Fibroblast of lung (primary cell): Measurements from ENCODE around the gene SAYSD1. TPM values are rescaled to one million over a fixed set of nuclear protein-coding genes. Genes with fewer than 3 reads are reported as not detected.

Experiments used
- DNase-seq, 2 donors: peaks; one replicate each; pipeline versions ENCODE4 v3.0.0 to v3.0.0-alpha.2; 2010; ENCODE audit warnings: low read depth in 2 of 2
- H2AFZ ChIP-seq: 2 replicates; pipeline ENCODE4 v1.5.1; 2012; ENCODE audit warnings: low read length, control low read depth, inconsistent platforms
- H3K27ac ChIP-seq: 2 replicates; pipeline ENCODE4 v1.5.1; 2011; ENCODE audit warnings: low read length, control low read depth; ENCODE audit not compliant: insufficient read depth
- H3K27me3 ChIP-seq: 2 replicates; pipeline ENCODE4 v1.5.1; 2011; ENCODE audit warnings: mild to moderate bottlenecking, low read length; ENCODE audit not compliant: control insufficient read depth, insufficient read depth
- H3K36me3 ChIP-seq: 2 replicates; pipeline ENCODE4 v1.5.1; 2011; ENCODE audit warnings: low read length; ENCODE audit not compliant: control insufficient read depth, insufficient read depth
- H3K4me1 ChIP-seq: 2 replicates; pipeline ENCODE4 v1.5.1; 2011; ENCODE audit warnings: low read length; ENCODE audit not compliant: control insufficient read depth, insufficient read depth; ENCODE audit errors: extremely low read depth
- H3K4me2 ChIP-seq: 2 replicates; pipeline ENCODE4 v1.5.1; 2011; ENCODE audit warnings: low read length, control low read depth; ENCODE audit not compliant: insufficient read depth; ENCODE audit errors: extremely low read depth
- H3K4me3 ChIP-seq, 4 experiments: fragments of 200-600 bp in 1 of 4; sonication (generic) in 1 of 4; replicated peaks in 1 of 4; 2 replicates each; pipeline ENCODE4 v1.5.1; 2011 to 2016; ENCODE audit warnings: low read length in 4 of 4, low read depth in 3 of 4, mild to moderate bottlenecking in 3 of 4, control low read depth in 2 of 4, inconsistent platforms in 1 of 4, mixed read lengths in 1 of 4; ENCODE audit not compliant: insufficient read depth in 1 of 4; ENCODE audit errors: control extremely low read depth in 1 of 4
- H3K79me2 ChIP-seq: 2 replicates; pipeline ENCODE4 v1.5.1; 2012; ENCODE audit warnings: mild to moderate bottlenecking, low read length, inconsistent platforms; ENCODE audit not compliant: control insufficient read depth, insufficient read depth
- H3K9ac ChIP-seq: 2 replicates; pipeline ENCODE4 v1.5.1; 2011; ENCODE audit warnings: mild to moderate bottlenecking, low read length, control low read depth; ENCODE audit not compliant: insufficient read depth
- H3K9me3 ChIP-seq: 2 replicates; pipeline ENCODE4 v1.5.1; 2012; ENCODE audit warnings: low read depth, low read length; ENCODE audit not compliant: control insufficient read depth, insufficient read depth
- H4K20me1 ChIP-seq: 2 replicates; pipeline ENCODE4 v1.5.1; 2011; ENCODE audit warnings: low read length; ENCODE audit not compliant: control insufficient read depth, insufficient read depth; ENCODE audit errors: extremely low read depth
- EZH2 ChIP-seq: IDR thresholded peaks from 2 replicates; pipeline ENCODE4 v1.5.1; 2012; ENCODE audit warnings: low read length, control low read depth, mild to moderate bottlenecking; ENCODE audit errors: missing control alignments
- polyA plus RNA-seq, 2 donors: library from polyadenylated mRNA; depleted of rRNA in 1 of 2; stranded (reverse) in 1 of 2; unstranded in 1 of 2; fragments of >200 nt; gene quantifications; 2 replicates each; pipeline ENCODE4 v1.2.1, GENCODE V29; 2011 to 2012; ENCODE audit warnings: missing spikeins in 1 of 2
- total RNA-seq: library from RNA; depleted of rRNA; stranded (reverse); fragments of >200 nt; gene quantifications from 2 replicates; pipeline ENCODE4 v1.2.1, GENCODE V29; 2014
- TF ChIP-seq, protein P1 (sequence below), 2 donors: IDR thresholded peaks in 1 of 2; conservative IDR thresholded peaks in 1 of 2; 1 replicate in 1 of 2; 2 replicates in 1 of 2; pipeline ENCODE4 v1.5.1; 2011 to 2012; ENCODE audit warnings: low read length in 2 of 2, control low read depth in 1 of 2, inconsistent platforms in 1 of 2, low read depth in 1 of 2, mild to moderate bottlenecking in 1 of 2

Gene SAYSD1
- total and polyA plus RNA-seq, 2 donors (not counting 1 experiment from before 2014, with no cell fraction given) = 11.9 to 13.9 TPM

DNA sequence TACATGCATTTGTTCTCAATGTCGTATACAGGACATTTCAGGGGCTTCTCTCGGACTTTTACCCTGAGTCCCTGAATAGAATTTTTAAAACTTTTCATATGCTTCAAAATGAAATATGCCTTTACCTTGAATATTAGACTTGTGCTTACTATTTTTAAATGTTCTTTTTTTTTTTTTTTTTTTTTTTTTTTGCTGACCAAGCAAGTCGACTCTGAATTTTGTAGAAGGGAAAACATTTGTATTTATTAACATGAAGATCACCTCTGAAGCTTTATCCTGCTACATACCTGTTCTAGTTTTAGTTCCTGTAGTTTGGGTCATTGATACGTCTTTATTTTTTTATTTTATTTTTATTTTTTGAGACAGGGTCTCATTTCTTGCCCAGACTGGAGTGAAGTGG lies 39.7 kb upstream of the SAYSD1 start:
- DNase-seq = no peak
- H3K36me3 ChIP-seq = no peaks in the 10 kb centered on the region
- H4K20me1 ChIP-seq = no peaks in the 10 kb centered on the region
- no peaks in the 10 kb centered on the region for H3K79me2 ChIP-seq
- H3K4me2 ChIP-seq = no peak overlapping the region
- H3K9ac ChIP-seq = no peak overlapping the region
- H2AFZ ChIP-seq = no peak overlapping the region
- no peaks in the 10 kb centered on the region for H3K27me3 ChIP-seq
- H3K9me3 ChIP-seq = no peaks in the 10 kb centered on the region
- TF ChIP-seq EZH2 = no peak
- TF ChIP-seq, protein P1, sequence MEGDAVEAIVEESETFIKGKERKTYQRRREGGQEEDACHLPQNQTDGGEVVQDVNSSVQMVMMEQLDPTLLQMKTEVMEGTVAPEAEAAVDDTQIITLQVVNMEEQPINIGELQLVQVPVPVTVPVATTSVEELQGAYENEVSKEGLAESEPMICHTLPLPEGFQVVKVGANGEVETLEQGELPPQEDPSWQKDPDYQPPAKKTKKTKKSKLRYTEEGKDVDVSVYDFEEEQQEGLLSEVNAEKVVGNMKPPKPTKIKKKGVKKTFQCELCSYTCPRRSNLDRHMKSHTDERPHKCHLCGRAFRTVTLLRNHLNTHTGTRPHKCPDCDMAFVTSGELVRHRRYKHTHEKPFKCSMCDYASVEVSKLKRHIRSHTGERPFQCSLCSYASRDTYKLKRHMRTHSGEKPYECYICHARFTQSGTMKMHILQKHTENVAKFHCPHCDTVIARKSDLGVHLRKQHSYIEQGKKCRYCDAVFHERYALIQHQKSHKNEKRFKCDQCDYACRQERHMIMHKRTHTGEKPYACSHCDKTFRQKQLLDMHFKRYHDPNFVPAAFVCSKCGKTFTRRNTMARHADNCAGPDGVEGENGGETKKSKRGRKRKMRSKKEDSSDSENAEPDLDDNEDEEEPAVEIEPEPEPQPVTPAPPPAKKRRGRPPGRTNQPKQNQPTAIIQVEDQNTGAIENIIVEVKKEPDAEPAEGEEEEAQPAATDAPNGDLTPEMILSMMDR (conservative IDR thresholded peaks at IDR 0.05 in 1 of 2, IDR thresholded peaks at IDR 0.05 in 1 of 2; ENCODE audit: low read depth in 1 of 2, low read length in 2 of 2) = no peak
- H3K27ac ChIP-seq = no peak overlapping the region
- no peaks in the 10 kb centered on the region for H3K4me1 ChIP-seq
- no peak overlapping the region for H3K4me3 ChIP-seq

DNA sequence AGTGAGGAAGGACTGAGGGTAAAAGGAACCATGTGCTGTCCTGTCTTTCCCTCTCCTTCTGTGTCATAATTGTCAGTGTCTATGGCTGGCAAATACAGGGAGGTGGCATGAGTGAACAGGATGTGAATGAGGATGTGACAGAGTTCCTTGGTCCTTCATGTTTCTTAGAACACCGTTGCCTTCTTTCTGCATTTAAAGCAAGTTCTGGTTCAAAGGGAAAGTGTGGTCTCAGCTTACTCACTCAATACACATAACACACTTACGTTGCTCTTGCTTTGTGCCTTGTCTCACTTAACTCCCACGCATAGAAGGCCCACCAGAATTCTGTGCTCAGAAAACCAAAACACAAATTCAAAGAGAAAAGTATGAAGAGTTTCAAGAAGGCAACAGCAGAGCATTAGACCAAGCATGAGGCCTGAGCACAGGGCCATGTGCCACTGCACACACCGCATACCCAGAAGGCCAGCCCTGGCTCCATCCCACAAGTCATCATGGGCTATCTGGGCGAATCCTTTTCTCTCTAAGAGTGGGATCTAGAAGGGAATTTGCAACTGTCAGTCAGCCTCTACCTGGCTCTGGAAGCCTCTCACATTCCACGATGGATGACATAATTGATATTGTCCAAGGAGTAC lies 38.9 kb upstream of the SAYSD1 start:
- Histone ChIP-seq H3K27ac (no peak overlapping the region), H3K36me3 (no peaks in the 10 kb centered on the region), H3K79me2 (no peaks in the 10 kb centered on the region), H4K20me1 (no peaks in the 10 kb centered on the region), H3K4me2 (no peak overlapping the region), H3K4me3 (no peak overlapping the region), H3K9me3 (no peaks in the 10 kb centered on the region), H3K4me1 (no peaks in the 10 kb centered on the region), H3K9ac (no peak overlapping the region), H3K27me3 (no peaks in the 10 kb centered on the region), H2AFZ (no peak overlapping the region)
- no peak for DNase-seq
- no peak for TF ChIP-seq EZH2
- TF ChIP-seq, protein P1 (conservative IDR thresholded peaks at IDR 0.05 in 1 of 2, IDR thresholded peaks at IDR 0.05 in 1 of 2; ENCODE audit: low read depth in 1 of 2, low read length in 2 of 2) = no peak

DNA sequence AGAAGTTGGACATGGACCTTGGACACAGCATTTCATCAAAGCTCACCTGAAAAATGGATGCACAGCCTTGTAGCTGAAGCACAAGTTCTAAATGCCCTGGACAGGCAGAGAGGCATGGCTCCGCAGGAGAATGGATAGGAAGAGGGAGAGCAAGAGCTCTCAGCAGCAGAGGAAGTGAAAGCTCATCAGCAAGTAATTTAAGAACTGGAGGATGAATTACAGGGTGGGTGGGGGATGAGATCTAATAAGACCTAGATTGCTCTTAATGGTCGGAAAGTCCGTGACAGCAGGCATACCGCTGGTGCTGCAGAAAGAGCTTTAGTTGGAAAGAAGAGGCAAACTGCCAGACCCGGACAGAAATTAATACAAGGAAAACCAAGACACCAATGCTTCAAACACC lies 37.3 kb upstream of the SAYSD1 start:
- Histone ChIP-seq H3K9ac (no peak overlapping the region), H3K4me1 (no peaks in the 10 kb centered on the region), H3K4me2 (no peak overlapping the region), H2AFZ (no peak overlapping the region), H4K20me1 (no peaks in the 10 kb centered on the region), H3K27ac (no peak overlapping the region), H3K36me3 (no peaks in the 10 kb centered on the region), H3K9me3 (no peaks in the 10 kb centered on the region), H3K27me3 (no peaks in the 10 kb centered on the region), H3K4me3 (no peak overlapping the region), H3K79me2 (no peaks in the 10 kb centered on the region)
- no peak for TF ChIP-seq EZH2
- TF ChIP-seq, protein P1 (conservative IDR thresholded peaks at IDR 0.05 in 1 of 2, IDR thresholded peaks at IDR 0.05 in 1 of 2; ENCODE audit: low read depth in 1 of 2, low read length in 2 of 2) = no peak
- no peak for DNase-seq
